OCI-LY1 (cell line): ENCODE data around the gene PCSK6.

ENCODE experiments used
- H2AFZ ChIP-seq: fragments of 200-600 bp; sonication (generic), shearing (Covaris generic); 2 replicates; pipeline ENCODE4 v1.6.0; 2014; ENCODE audit warnings: antibody characterized with exemption, mild to moderate bottlenecking, low read length
- H3F3A ChIP-seq: fragments of 200-600 bp; sonication (generic), shearing (Covaris generic); 2 replicates; pipeline ENCODE4 v1.6.0; 2014; ENCODE audit warnings: mild to moderate bottlenecking, antibody characterized with exemption, low read length, moderate library complexity; ENCODE audit not compliant: insufficient read depth
- H3K27ac ChIP-seq: fragments of 200-600 bp; sonication (generic); 2 replicates; pipeline ENCODE4 v1.5.1; 2014; ENCODE audit warnings: low read length, mixed run types, mild to moderate bottlenecking, low read depth; ENCODE audit not compliant: poor library complexity, severe bottlenecking
- H3K27me3 ChIP-seq: fragments of 200-600 bp; sonication (generic); 2 replicates; pipeline ENCODE4 v1.6.0; 2014; ENCODE audit warnings: antibody characterized with exemption, mild to moderate bottlenecking, low read length, moderate library complexity; ENCODE audit not compliant: insufficient read depth
- H3K36me3 ChIP-seq: fragments of 200-600 bp; sonication (generic); 2 replicates; pipeline ENCODE4 v1.6.1; 2014; ENCODE audit warnings: mild to moderate bottlenecking, antibody characterized with exemption, low read length, moderate library complexity, mixed read lengths; ENCODE audit not compliant: insufficient read depth
- H3K4me1 ChIP-seq: fragments of 200-600 bp; sonication (generic); 2 replicates; pipeline ENCODE4 v1.5.1; 2014; ENCODE audit warnings: mild to moderate bottlenecking, low read length, moderate library complexity; ENCODE audit not compliant: insufficient read depth, severe bottlenecking
- H3K4me2 ChIP-seq: fragments of 200-600 bp; sonication (generic), shearing (Covaris generic); 2 replicates; pipeline ENCODE4 v1.6.1; 2014; ENCODE audit warnings: low read length
- H3K4me3 ChIP-seq: fragments of 200-600 bp; sonication (generic); 2 replicates; pipeline ENCODE4 v1.5.1; 2014; ENCODE audit warnings: low read length, low read depth, mild to moderate bottlenecking, mixed read lengths; ENCODE audit not compliant: poor library complexity, severe bottlenecking
- H3K79me2 ChIP-seq: fragments of 200-600 bp; shearing (Covaris generic); 2 replicates; pipeline ENCODE4 v1.6.1; 2016; ENCODE audit warnings: mixed run types, low read length, mixed read lengths; ENCODE audit not compliant: insufficient read depth
- H3K9ac ChIP-seq: fragments of 200-600 bp; sonication (generic), shearing (Covaris generic); 2 replicates; pipeline ENCODE4 v1.6.1; 2014; ENCODE audit warnings: mild to moderate bottlenecking, low read length, mixed read lengths
- H3K9me2 ChIP-seq: fragments of 200-600 bp; sonication (generic), shearing (Covaris generic); 2 replicates; pipeline ENCODE4 v1.6.1; 2014; ENCODE audit warnings: low read depth, mild to moderate bottlenecking, low read length, mixed read lengths
- H3K9me3 ChIP-seq: fragments of 200-600 bp; shearing (Covaris generic); 2 replicates; pipeline ENCODE4 v1.6.1; 2014; ENCODE audit warnings: low read length, mixed read lengths
- H4K20me1 ChIP-seq: fragments of 200-600 bp; sonication (generic), shearing (Covaris generic); 2 replicates; pipeline ENCODE4 v1.6.0; 2016; ENCODE audit warnings: mild to moderate bottlenecking, low read length; ENCODE audit not compliant: insufficient read depth
- CTCF ChIP-seq: fragments of 200-600 bp; sonication (generic), shearing (Covaris generic); IDR thresholded peaks from 2 replicates; pipeline ENCODE4 v1.5.1; 2017; ENCODE audit warnings: mild to moderate bottlenecking, antibody characterized with exemption, low read length, moderate library complexity, mixed read lengths
- EZH2 ChIP-seq: fragments of 200-600 bp; sonication (generic), shearing (Covaris generic); IDR thresholded peaks from 2 replicates; pipeline ENCODE4 v1.8.0; 2017; ENCODE audit warnings: borderline replicate concordance, mixed run types, mild to moderate bottlenecking, antibody characterized with exemption, low read length, moderate library complexity, mixed read lengths

Gene PCSK6

GRCh38 chr15:101492766-101493692 lies 3.5 kb upstream of the PCSK6 start:
- Histone ChIP-seq H3K36me3 (no peaks in the 10 kb centered on the region), H3K4me2 (no peak overlapping the region), H3K79me2 (no peaks in the 10 kb centered on the region), H3K9me2 (no peaks in the 10 kb centered on the region), H3K27ac (no peak overlapping the region), H3F3A (no peaks in the 10 kb centered on the region), H3K9me3 (no peaks in the 10 kb centered on the region), H3K4me1 (no peaks in the 10 kb centered on the region), H2AFZ (no peak overlapping the region), H4K20me1 (no peaks in the 10 kb centered on the region), H3K9ac (no peak overlapping the region), H3K4me3 (no peak overlapping the region), H3K27me3 (peaks cover 5% of the 10 kb centered on the region; the same call in 1 of the 2 replicates)
- TF ChIP-seq EZH2 (no peak), CTCF (no peak)

- H3K9me2 ChIP-seq, result no peaks in the 10 kb centered on the region
- no peaks in the 10 kb centered on the region for H3K36me3 ChIP-seq
- H4K20me1 ChIP-seq, result no peaks in the 10 kb centered on the region
- H3F3A ChIP-seq, result no peaks in the 10 kb centered on the region
- H3K9ac ChIP-seq, result no peak overlapping the region
- no peak overlapping the region for H3K4me2 ChIP-seq
- H3K9me3 ChIP-seq, result no peaks in the 10 kb centered on the region
- no peak overlapping the region for H2AFZ ChIP-seq
- no peaks in the 10 kb centered on the region for H3K27me3 ChIP-seq
- no peak overlapping the region for H3K27ac ChIP-seq
- TF ChIP-seq EZH2 (no peak), CTCF (no peak)
- no peaks in the 10 kb centered on the region for H3K4me1 ChIP-seq
- no peak overlapping the region for H3K4me3 ChIP-seq
- H3K79me2 ChIP-seq, result no peaks in the 10 kb centered on the region
These were observed 2.5 kb upstream of the PCSK6 start for GRCh38 chr15:101491734-101492640.

DNA sequence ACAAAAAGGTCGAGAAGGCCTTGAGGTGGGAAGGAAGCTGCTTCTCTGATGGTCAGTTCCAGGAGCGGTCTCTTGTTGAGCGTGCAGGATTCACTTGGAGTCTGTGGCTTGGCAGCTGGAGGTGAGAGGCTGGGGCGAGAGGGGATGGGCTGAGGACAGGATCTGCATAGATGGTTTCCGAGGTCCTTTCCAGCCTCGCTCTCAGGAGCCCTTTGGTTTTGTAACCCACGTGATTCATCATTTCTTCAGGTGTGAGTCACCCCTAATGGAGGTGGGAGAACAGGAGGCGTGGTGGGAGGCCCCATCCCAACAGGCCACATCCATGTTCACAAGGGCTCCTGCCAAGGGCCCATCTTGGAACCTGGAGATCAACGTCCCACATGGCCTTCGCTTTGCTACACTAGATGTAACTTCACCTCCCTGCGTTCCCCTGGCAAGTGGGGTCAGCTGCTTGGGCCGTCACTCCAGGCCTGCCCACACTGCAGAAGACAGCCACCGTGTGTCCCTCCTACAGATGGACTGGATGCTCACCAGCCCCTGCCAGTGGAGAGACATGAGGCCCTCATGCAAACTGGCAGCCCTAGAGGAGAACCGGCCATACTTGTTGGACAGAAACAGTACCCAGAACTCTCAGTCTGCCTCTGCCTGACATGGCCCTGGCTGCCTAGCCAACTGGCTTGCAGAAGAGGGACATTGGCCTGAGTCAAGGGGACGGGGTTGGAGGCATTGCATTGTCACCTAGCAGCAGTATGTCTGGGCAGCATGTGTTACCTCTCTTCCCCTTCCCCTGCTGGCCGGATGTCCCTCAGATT lies 1.6 kb upstream of the PCSK6 start:
- H3K4me1 ChIP-seq, result no peaks in the 10 kb centered on the region
- no peaks in the 10 kb centered on the region for H3K27me3 ChIP-seq
- no peak overlapping the region for H3K9ac ChIP-seq
- H3F3A ChIP-seq, result no peaks in the 10 kb centered on the region
- H2AFZ ChIP-seq, result no peak overlapping the region
- TF ChIP-seq EZH2 (no peak), CTCF (no peak)
- H3K9me3 ChIP-seq, result no peaks in the 10 kb centered on the region
- no peaks in the 10 kb centered on the region for H4K20me1 ChIP-seq
- no peaks in the 10 kb centered on the region for H3K9me2 ChIP-seq
- H3K36me3 ChIP-seq, result no peaks in the 10 kb centered on the region
- H3K79me2 ChIP-seq, result no peaks in the 10 kb centered on the region
- H3K27ac ChIP-seq, result no peak overlapping the region
- no peak overlapping the region for H3K4me3 ChIP-seq
- H3K4me2 ChIP-seq, result no peak overlapping the region
